Measurements from ENCODE around the gene AKNAD1. TPM values are rescaled to one million over a fixed set of nuclear protein-coding genes. Genes with fewer than 3 reads are reported as not detected.

AKNAD1 gene
- total RNA-seq, 4 donors from 2014 or later, result 0.29 to 23.3 (median 0.98) TPM; not detected in 1

GRCh38 chr1:108780937-108781574 lies 75.8 kb downstream of the AKNAD1 start:
- no peaks in the 10 kb centered on the region for H3K4me1 ChIP-seq
- TF ChIP-seq CTCF (IDR thresholded peaks at IDR 0.05) (no peak), POLR2A (IDR thresholded peaks at IDR 0.05) (no peak)
- DNase-seq, result no peak
- no peaks in the 10 kb centered on the region for H3K27me3 ChIP-seq
- peaks cover 0 to 6% of the 10 kb centered on the region in 2 donors for H3K9me3 ChIP-seq
- intact Hi-C loops (cut with DNase I; ENCODE audit: low total_unique reads), result no loop called here
- H3K27ac ChIP-seq, result no peak overlapping the region
- H3K4me3 ChIP-seq, result no peak overlapping the region
- no peaks in the 10 kb centered on the region for H3K36me3 ChIP-seq

- TF ChIP-seq POLR2A (IDR thresholded peaks at IDR 0.05) (no peak), CTCF (IDR thresholded peaks at IDR 0.05) (no peak)
- no peak for DNase-seq
- H3K4me3 ChIP-seq, result no peak overlapping the region
- H3K27me3 ChIP-seq, result no peaks in the 10 kb centered on the region
- H3K9me3 ChIP-seq, result no peaks in the 10 kb centered on the region
- no peak overlapping the region for H3K27ac ChIP-seq
- intact Hi-C loops (cut with DNase I; ENCODE audit: low total_unique reads), result no loop called here
- no peaks in the 10 kb centered on the region for H3K4me1 ChIP-seq
- no peaks in the 10 kb centered on the region for H3K36me3 ChIP-seq
Measured at GRCh38 chr1:108779455-108779854, 77.4 kb downstream of the AKNAD1 start.

- no peaks in the 10 kb centered on the region for H3K4me1 ChIP-seq
- H3K27me3 ChIP-seq, result no peaks in the 10 kb centered on the region
- no peak overlapping the region for H3K27ac ChIP-seq
- H3K4me3 ChIP-seq, result no peak overlapping the region
- DNase-seq, result no peak
- intact Hi-C loops (cut with DNase I; ENCODE audit: low total_unique reads), result no loop called here
- TF ChIP-seq CTCF (IDR thresholded peaks at IDR 0.05) (no peak), POLR2A (IDR thresholded peaks at IDR 0.05) (no peak)
- no peaks in the 10 kb centered on the region for H3K36me3 ChIP-seq
- no peaks in the 10 kb centered on the region for H3K9me3 ChIP-seq
Measured at GRCh38 chr1:108777839-108778238, 79.1 kb downstream of the AKNAD1 start.

GRCh38 chr1:108767708-108768107 lies 89.2 kb downstream of the AKNAD1 start:
- no peak for DNase-seq
- Histone ChIP-seq H3K27me3 (no peaks in the 10 kb centered on the region), H3K4me1 (no peaks in the 10 kb centered on the region), H3K4me3 (no peak overlapping the region), H3K27ac (no peak overlapping the region), H3K9me3 (no peaks in the 10 kb centered on the region), H3K36me3 (no peaks in the 10 kb centered on the region)
- TF ChIP-seq POLR2A (IDR thresholded peaks at IDR 0.05) (no peak), CTCF (IDR thresholded peaks at IDR 0.05) (no peak)
- intact Hi-C loops (cut with DNase I; ENCODE audit: low total_unique reads), result no loop called here

GRCh38 chr1:108767115-108767514 lies 89.8 kb downstream of the AKNAD1 start:
- intact Hi-C loops (cut with DNase I; ENCODE audit: low total_unique reads), result no loop called here
- H3K27me3 ChIP-seq, result no peaks in the 10 kb centered on the region
- H3K4me1 ChIP-seq, result no peaks in the 10 kb centered on the region
- no peak overlapping the region for H3K4me3 ChIP-seq
- H3K27ac ChIP-seq, result no peak overlapping the region
- no peak for DNase-seq
- no peaks in the 10 kb centered on the region for H3K36me3 ChIP-seq
- no peaks in the 10 kb centered on the region for H3K9me3 ChIP-seq
- TF ChIP-seq POLR2A (IDR thresholded peaks at IDR 0.05) (no peak), CTCF (IDR thresholded peaks at IDR 0.05) (no peak)

Other genes with a start within 250 kb of the AKNAD1 start
- gene HENMT1, start 196.0 kb downstream of the AKNAD1 start, total RNA-seq, result 10 to 100 TPM in 1 of 4 donors, 1 to 10 TPM in 2, under 1 TPM in 1; 0.77 to 11.3 (median 2.3) TPM
- 10 to 100 TPM in 3 of 4 donors, 1 to 10 TPM in 1; 6.7 to 40.0 (median 29.1) TPM for gene PRPF38B, start 164.8 kb downstream of the AKNAD1 start, total RNA-seq
- not detected for gene FNDC7, start 144.2 kb downstream of the AKNAD1 start, total RNA-seq
- 100 to 1,000 TPM in 1 of 4 donors, 10 to 100 TPM in 3; 29.5 to 166 (median 64.1) TPM for gene STXBP3, start 110.4 kb downstream of the AKNAD1 start, total RNA-seq
- 10 to 100 TPM in 3 of 4 donors, 1 to 10 TPM in 1; 8.5 to 61.3 (median 16.8) TPM for gene GPSM2, start 19.9 kb upstream of the AKNAD1 start, total RNA-seq
- gene CLCC1, start 106.4 kb upstream of the AKNAD1 start, total RNA-seq, result 10 to 100 TPM; 30.6 to 71.2 (median 54.7) TPM
- gene WDR47, start 185.0 kb upstream of the AKNAD1 start, total RNA-seq, result 10 to 100 TPM; 10.5 to 54.7 (median 27.2) TPM
- 10 to 100 TPM in 3 of 4 donors, 1 to 10 TPM in 1; 2.0 to 56.3 (median 25.7) TPM for gene TAF13, start 218.9 kb upstream of the AKNAD1 start, total RNA-seq
- gene TMEM167B, start 233.7 kb upstream of the AKNAD1 start, total RNA-seq, result 10 to 100 TPM; 10.2 to 56.2 (median 36.4) TPM

All from uterus (tissue), 4 donors.